IPS-15b (cell line): Measurements from ENCODE around the gene MCM7.

Source experiments
- H3K27me3 ChIP-seq: one replicate; pipeline ENCODE4 v1.6.1; 2013; ENCODE audit warnings: low read length; ENCODE audit not compliant: control insufficient read depth, insufficient read depth
- H3K36me3 ChIP-seq: one replicate; pipeline ENCODE4 v1.6.1; 2013; ENCODE audit warnings: low read length; ENCODE audit not compliant: control insufficient read depth, insufficient read depth
- H3K4me1 ChIP-seq: one replicate; pipeline ENCODE4 v1.6.1; 2013; ENCODE audit warnings: mild to moderate bottlenecking, low read length; ENCODE audit not compliant: control insufficient read depth, insufficient read depth
- H3K4me3 ChIP-seq: one replicate; pipeline ENCODE4 v1.5.1; 2013; ENCODE audit warnings: low read depth, low read length
- H3K9ac ChIP-seq: one replicate; pipeline ENCODE4 v1.6.1; 2013; ENCODE audit warnings: low read depth, mild to moderate bottlenecking, low read length
- H3K9me3 ChIP-seq: one replicate; pipeline ENCODE4 v1.6.1; 2013; ENCODE audit warnings: mild to moderate bottlenecking, low read length; ENCODE audit not compliant: control insufficient read depth, insufficient read depth

MCM7 gene

GRCh38 chr7:100102950-100103840, 2.0 kb upstream of the MCM7 start:
- H3K27me3 ChIP-seq = no peaks in the 10 kb centered on the region
- peak overlapping the region; percentile 94 for H3K4me3 ChIP-seq
- no peak overlapping the region for H3K9ac ChIP-seq
- peaks cover 51% of the 10 kb centered on the region for H3K36me3 ChIP-seq
- H3K9me3 ChIP-seq = no peaks in the 10 kb centered on the region
- H3K4me1 ChIP-seq = no peaks in the 10 kb centered on the region

- Histone ChIP-seq H3K9ac (peak overlapping the region; percentile 99), H3K4me1 (no peaks in the 10 kb centered on the region), H3K27me3 (no peaks in the 10 kb centered on the region), H3K36me3 (peaks cover 54% of the 10 kb centered on the region), H3K9me3 (no peaks in the 10 kb centered on the region), H3K4me3 (peak overlapping the region; percentile 94)
These were observed 679 bp downstream of the MCM7 start for GRCh38 chr7:100100420-100101015.

DNA sequence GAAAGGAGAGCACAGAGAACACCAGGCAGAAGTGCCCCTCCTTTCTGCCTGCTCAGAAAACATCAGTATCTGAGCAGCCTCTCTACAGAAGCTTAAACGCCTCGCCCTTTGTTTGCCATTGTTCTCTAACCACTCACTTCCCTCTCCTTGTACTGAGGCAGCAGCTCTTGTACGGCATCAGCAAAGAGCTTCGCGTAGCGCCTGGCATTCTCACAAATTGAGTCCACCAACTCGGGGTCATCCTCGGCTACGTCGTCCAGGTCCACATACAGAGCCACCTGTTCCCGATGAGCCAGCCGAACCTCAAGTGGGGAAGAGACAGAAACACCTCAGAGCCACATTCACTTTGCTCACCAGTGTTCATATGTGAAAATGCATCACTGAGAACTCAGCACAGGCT, 1.7 kb downstream of the MCM7 start:
- Histone ChIP-seq H3K36me3 (peaks cover 60% of the 10 kb centered on the region), H3K9ac (peak overlapping the region; percentile 99), H3K4me3 (peak overlapping the region; percentile 94), H3K9me3 (no peaks in the 10 kb centered on the region), H3K27me3 (no peaks in the 10 kb centered on the region), H3K4me1 (no peaks in the 10 kb centered on the region)

DNA sequence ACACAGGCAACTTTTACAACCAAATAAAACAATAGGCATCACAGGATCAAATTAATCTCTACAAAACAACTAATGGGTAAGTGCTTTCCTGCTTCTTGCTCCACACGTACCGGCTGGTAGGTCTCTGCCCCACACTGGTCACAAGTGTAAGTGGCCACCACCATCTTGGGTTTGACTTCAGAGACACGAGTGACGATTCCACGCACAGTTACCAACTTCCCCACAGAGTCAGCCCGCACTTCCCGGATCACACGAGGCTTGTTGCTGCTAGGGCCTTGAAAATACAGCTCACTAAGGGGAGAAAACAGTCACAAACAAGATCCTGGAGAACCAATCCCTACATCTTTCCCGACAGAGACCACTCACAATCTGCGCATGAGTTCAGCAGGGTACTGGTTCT, 2.3 kb downstream of the MCM7 start:
- H3K27me3 ChIP-seq = no peaks in the 10 kb centered on the region
- H3K4me1 ChIP-seq = no peaks in the 10 kb centered on the region
- peaks cover 61% of the 10 kb centered on the region for H3K36me3 ChIP-seq
- H3K4me3 ChIP-seq = no peak overlapping the region
- H3K9ac ChIP-seq = no peak overlapping the region
- no peaks in the 10 kb centered on the region for H3K9me3 ChIP-seq

DNA sequence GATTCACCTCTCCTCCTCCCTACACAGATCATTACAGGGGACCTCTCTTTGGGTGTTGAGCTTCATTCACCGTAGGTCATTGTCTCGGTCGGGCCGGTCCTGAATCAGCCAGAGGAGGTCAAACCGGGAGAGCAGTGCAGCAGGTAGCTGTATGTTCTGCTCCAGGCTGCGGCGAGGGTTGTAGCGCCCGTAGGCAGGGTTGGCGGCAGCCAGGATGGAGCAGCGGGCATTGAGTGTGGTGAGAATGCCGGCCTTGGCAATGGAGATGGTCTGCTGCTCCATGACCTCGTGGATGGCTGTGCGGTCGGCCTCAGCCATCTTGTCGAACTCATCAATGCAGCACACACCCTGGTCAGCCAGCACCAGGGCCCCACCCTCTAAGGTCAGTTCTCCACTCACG, 5.5 kb downstream of the MCM7 start:
- Histone ChIP-seq H3K36me3 (peaks cover 83% of the 10 kb centered on the region), H3K9me3 (no peaks in the 10 kb centered on the region), H3K9ac (no peak overlapping the region), H3K27me3 (no peaks in the 10 kb centered on the region), H3K4me3 (no peak overlapping the region), H3K4me1 (no peaks in the 10 kb centered on the region)

- H3K9me3 ChIP-seq = no peaks in the 10 kb centered on the region
- no peak overlapping the region for H3K9ac ChIP-seq
- H3K4me3 ChIP-seq = no peak overlapping the region
- H3K36me3 ChIP-seq = peaks cover 87% of the 10 kb centered on the region
- H3K4me1 ChIP-seq = no peaks in the 10 kb centered on the region
- H3K27me3 ChIP-seq = no peaks in the 10 kb centered on the region
These were observed 5.9 kb downstream of the MCM7 start for GRCh38 chr7:100095289-100095688.

DNA sequence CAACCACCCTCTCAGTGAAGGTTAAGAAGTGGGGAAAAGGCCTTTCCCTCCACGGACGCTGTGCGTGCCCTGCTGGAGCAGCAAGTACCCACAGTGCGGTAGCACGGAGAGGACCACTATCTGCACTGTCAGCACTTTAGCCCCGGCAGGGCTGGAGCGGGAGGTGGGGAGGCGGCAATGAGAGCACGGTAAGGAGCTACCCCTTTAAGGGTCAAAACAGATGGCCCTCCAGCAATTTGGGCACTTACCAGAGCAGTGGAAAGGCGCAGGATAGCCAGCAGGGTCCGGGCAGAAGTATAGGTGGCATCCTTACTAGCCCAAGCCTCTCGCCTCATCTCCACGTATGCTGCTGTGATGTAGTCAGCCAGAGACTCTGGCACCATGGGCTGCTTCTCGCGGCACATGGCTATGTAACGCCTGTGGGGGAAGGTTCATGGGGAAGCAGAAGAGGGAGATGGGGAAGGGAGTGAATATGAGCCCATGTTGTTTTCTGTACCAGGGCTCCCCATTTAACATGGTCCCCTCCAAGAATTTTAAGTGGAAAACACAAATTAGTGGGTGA, 7.2 kb downstream of the MCM7 start:
- Histone ChIP-seq H3K27me3 (no peaks in the 10 kb centered on the region), H3K4me3 (no peak overlapping the region), H3K4me1 (peaks cover 3% of the 10 kb centered on the region), H3K9ac (no peak overlapping the region), H3K36me3 (peaks cover 77% of the 10 kb centered on the region), H3K9me3 (no peaks in the 10 kb centered on the region)

GRCh38 chr7:100093498-100093897, 7.7 kb downstream of the MCM7 start:
- Histone ChIP-seq H3K9ac (no peak overlapping the region), H3K9me3 (no peaks in the 10 kb centered on the region), H3K36me3 (peaks cover 72% of the 10 kb centered on the region), H3K4me3 (no peak overlapping the region), H3K4me1 (peaks cover 3% of the 10 kb centered on the region), H3K27me3 (no peaks in the 10 kb centered on the region)

GRCh38 chr7:100093054-100093453, 8.1 kb downstream of the MCM7 start:
- Histone ChIP-seq H3K9ac (no peak overlapping the region), H3K4me1 (peaks cover 3% of the 10 kb centered on the region), H3K4me3 (no peak overlapping the region), H3K36me3 (peaks cover 68% of the 10 kb centered on the region), H3K9me3 (no peaks in the 10 kb centered on the region), H3K27me3 (no peaks in the 10 kb centered on the region)

GRCh38 chr7:100091411-100092181, 9.6 kb downstream of the MCM7 start:
- Histone ChIP-seq H3K4me3 (no peak overlapping the region), H3K36me3 (peaks cover 55% of the 10 kb centered on the region), H3K9ac (no peak overlapping the region), H3K9me3 (no peaks in the 10 kb centered on the region), H3K4me1 (peaks cover 3% of the 10 kb centered on the region), H3K27me3 (no peaks in the 10 kb centered on the region)

DNA sequence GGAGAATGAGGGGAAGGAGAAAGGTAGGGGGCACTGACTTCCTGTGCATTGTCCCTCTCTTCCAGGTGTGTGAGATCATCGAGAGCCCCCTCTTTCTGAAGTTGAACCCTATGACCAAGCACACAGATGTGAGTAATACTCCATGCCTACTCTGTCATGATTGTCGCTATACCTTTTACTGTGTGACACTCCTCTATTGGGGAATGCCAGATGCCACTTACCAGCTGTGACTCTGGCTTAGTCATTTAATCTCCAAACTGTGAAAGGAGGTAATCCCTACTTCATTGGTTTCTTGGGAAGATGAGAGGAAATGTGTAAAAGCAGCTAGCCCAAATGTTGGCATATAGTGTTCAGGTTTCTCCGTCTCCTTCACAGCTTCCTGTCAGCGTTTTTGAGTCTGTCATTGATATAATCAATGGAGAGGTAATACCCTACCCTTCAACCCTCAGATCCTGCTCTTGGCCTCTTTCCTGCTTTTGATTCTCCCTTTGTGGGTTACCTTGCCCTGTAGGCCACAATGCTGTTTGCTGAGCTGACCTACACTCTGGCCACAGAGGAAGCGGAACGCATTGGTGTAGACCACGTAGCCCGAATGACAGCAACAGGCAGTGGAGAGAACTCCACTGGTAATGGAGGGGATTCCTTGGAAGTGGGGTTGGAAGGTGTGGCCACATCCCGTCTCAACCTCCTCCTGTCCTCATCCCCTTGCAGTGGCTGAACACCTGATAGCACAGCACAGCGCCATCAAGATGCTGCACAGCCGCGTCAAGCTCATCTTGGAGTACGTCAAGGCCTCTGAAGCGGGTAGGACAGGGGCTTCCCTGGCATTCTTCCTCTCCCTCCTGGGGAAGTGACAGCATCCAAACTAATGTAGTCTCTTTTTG, 10.4 kb downstream of the MCM7 start:
- peaks cover 50% of the 10 kb centered on the region for H3K36me3 ChIP-seq
- no peak overlapping the region for H3K9ac ChIP-seq
- no peak overlapping the region for H3K4me3 ChIP-seq
- H3K27me3 ChIP-seq = no peaks in the 10 kb centered on the region
- peaks cover 3% of the 10 kb centered on the region for H3K4me1 ChIP-seq
- no peaks in the 10 kb centered on the region for H3K9me3 ChIP-seq
